Ovary (tissue), 3 donors: ENCODE results near the gene MMP24OS.

Source experiments
- POLR2A ChIP-seq: fragments of 450-650 bp; IDR thresholded peaks from one replicate; pipeline ENCODE4 v1.6.1; 2017; ENCODE audit warnings: antibody characterized with exemption, mild to moderate bottlenecking, moderate library complexity
- TF ChIP-seq, protein P1 (sequence below), 3 donors: fragments of 450-650 bp in 2 of 3; fragments of 200-600 bp in 1 of 3; IDR thresholded peaks; one replicate each; pipeline versions ENCODE4 v1.5.1 to v1.8.0; 2016 to 2022; ENCODE audit warnings: antibody characterized with exemption in 3 of 3, mild to moderate bottlenecking in 1 of 3
- donor health status: DM: no; HTN: no; CAD: no.

DNA sequence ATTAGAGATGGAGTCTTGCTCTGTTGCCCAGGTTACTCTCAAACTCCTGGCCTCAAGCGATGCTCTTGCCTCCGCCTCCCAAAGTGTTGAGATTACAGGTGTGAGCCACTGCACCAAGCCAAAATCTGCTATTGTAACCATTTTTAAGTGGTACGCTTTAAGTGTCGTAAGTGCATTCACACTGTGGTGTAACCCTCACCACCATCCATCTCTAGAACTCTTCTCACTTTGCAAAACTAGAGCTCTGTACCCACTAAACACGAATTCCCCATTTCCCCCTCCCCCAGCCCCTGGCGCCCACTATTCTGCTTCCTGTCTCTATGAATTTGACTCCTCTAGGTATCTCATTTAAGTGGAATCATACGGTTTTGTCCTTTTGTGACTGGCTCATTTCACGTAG is 17.1 kb upstream of the MMP24OS start:
- TF ChIP-seq, protein P1, sequence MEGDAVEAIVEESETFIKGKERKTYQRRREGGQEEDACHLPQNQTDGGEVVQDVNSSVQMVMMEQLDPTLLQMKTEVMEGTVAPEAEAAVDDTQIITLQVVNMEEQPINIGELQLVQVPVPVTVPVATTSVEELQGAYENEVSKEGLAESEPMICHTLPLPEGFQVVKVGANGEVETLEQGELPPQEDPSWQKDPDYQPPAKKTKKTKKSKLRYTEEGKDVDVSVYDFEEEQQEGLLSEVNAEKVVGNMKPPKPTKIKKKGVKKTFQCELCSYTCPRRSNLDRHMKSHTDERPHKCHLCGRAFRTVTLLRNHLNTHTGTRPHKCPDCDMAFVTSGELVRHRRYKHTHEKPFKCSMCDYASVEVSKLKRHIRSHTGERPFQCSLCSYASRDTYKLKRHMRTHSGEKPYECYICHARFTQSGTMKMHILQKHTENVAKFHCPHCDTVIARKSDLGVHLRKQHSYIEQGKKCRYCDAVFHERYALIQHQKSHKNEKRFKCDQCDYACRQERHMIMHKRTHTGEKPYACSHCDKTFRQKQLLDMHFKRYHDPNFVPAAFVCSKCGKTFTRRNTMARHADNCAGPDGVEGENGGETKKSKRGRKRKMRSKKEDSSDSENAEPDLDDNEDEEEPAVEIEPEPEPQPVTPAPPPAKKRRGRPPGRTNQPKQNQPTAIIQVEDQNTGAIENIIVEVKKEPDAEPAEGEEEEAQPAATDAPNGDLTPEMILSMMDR (IDR thresholded peaks at IDR 0.05) = no peak
- no peak for TF ChIP-seq POLR2A
